Pancreas (tissue), 10 donors: ENCODE data around the gene ASB3. TPM values are rescaled to one million over a fixed set of nuclear protein-coding genes. Genes with fewer than 3 reads are reported as not detected.

Source experiments
- ATAC-seq, 4 donors: fragments of 200-7000 bp; cut with Tn5 transposase; one replicate each; pipeline versions ENCODE4 v1.8.0 to v1.9.1; 2020; ENCODE audit warnings: mild to moderate bottlenecking in 4 of 4, moderate library complexity in 4 of 4
- DNase-seq, 6 donors: peaks; one replicate each; pipeline ENCODE4 v3.0.0-alpha.2; 2020
- FAIRE-seq: peaks from 2 replicates; lab custom pipeline; 2012; peaks lifted over from hg19 to GRCh38; lab: Jason Lieb, UNC
- H3K27ac ChIP-seq, 4 donors: fragments of 200-600 bp; sonication (generic); 1 replicate in 3 of 4; 2 replicates in 1 of 4; pipeline versions ENCODE4 v1.5.0 to v1.8.0; 2020
- H3K27me3 ChIP-seq, 4 donors: fragments of 200-600 bp; one replicate each; pipeline ENCODE4 v1.8.0; 2021
- H3K36me3 ChIP-seq, 3 donors: fragments of 200-600 bp; sonication (generic) in 1 of 3; one replicate each; pipeline versions ENCODE4 v1.5.0 to v1.8.0; 2020 to 2021
- H3K4me1 ChIP-seq, 3 donors: fragments of 200-600 bp; one replicate each; pipeline ENCODE4 v1.8.0; 2021
- H3K4me3 ChIP-seq, 4 donors: fragments of 200-600 bp; sonication (generic) in 2 of 4; one replicate each; pipeline versions ENCODE4 v1.5.0 to v1.8.0; 2020 to 2021
- H3K9me3 ChIP-seq, 4 donors: fragments of 200-600 bp; one replicate each; pipeline ENCODE4 v1.8.0; 2021
- CTCF ChIP-seq, 4 donors: fragments of 200-600 bp; sonication (generic) in 3 of 4; IDR thresholded peaks; one replicate each; pipeline versions ENCODE4 v1.5.0 to v1.8.0; 2021; ENCODE audit warnings: antibody characterized with exemption in 4 of 4
- WGBS, 2 donors: extraction: QIAGEN DNeasy Blood & Tissue Kit; methylation state at CpG; one replicate each; pipeline ENCODE4 v1.1.7; 2013; 5-methylcytosine and 5-hydroxymethylcytosine counted together
- intact Hi-C, 3 donors: fragments of 100-400 bp; cut with DNase I; formaldehyde crosslinking; loops; one replicate each; pipeline versions ENCODE4 v1.11.1 to v1.14.2; 2022
- polyA plus RNA-seq, 2 donors: library from polyadenylated mRNA; stranded (reverse); fragments of 200-250 nt; gene quantifications; one replicate each; pipeline ENCODE4 v1.2.3, GENCODE V29; 2013
- total RNA-seq, 6 donors: library from RNA; stranded (reverse); fragmentation: NEBNext Ultra II Directional in 4 of 6; extraction: Animal tissue kit (Norgen Biotek cat#: 25700) in 4 of 6; gene quantifications; one replicate each; pipeline versions ENCODE4 v1.2.1 to v1.2.4, GENCODE V29; 2021 to 2023
- donor health status: healthy with polysubstance abuse.
- donor health status: DM: no; HTN: no; CAD: no; lungs with moderate emphysema.
- donor health status: DM: no; HTN: no; CAD: no.
- donor health status: control.
- donor health status: control.
- donor health status: Bipolar disorder and iron deficiency.
- donor health status: DM: yes; HTN: yes; CAD: no.
- donor health status: DM: no; HTN: no; CAD: no.
- donor health status: DM: no; HTN: no; CAD: no.
- donor health status: DM: yes; HTN: yes; CAD: no.

Gene ASB3
- total and polyA plus RNA-seq, 8 donors: 4.3 to 10.1 (median 7.2) TPM

- no peak for FAIRE-seq
- 69 to 74% methylated on average over 2 of the region's 2 CpGs for WGBS, 2 donors
- H3K27ac ChIP-seq: no peak overlapping the region
- TF ChIP-seq CTCF (IDR thresholded peaks at IDR 0.05): no peak
- no peak overlapping the region for H3K4me3 ChIP-seq
- no peaks in the 10 kb centered on the region for H3K36me3 ChIP-seq
- H3K27me3 ChIP-seq: no peaks in the 10 kb centered on the region
- DNase-seq: no peak
- intact Hi-C loops: no loop called here
- no peaks in the 10 kb centered on the region for H3K4me1 ChIP-seq
- H3K9me3 ChIP-seq: no peaks in the 10 kb centered on the region
- no peak for ATAC-seq
These were observed 165.8 kb downstream of the ASB3 start for GRCh38 chr2:53620981-53621380.

Other genes with a start within 250 kb of the ASB3 start
- 1 to 10 TPM in 2 of 6 donors, under 1 TPM in 4; 0.51 to 1.3 (median 0.88) TPM for gene CHAC2, start 19.1 kb downstream of the ASB3 start, total RNA-seq
- 1 to 10 TPM; 1.2 to 1.3 TPM for gene CHAC2, start 19.1 kb downstream of the ASB3 start, polyA plus RNA-seq
- gene ERLEC1, start 91 bp upstream of the ASB3 start, total RNA-seq: 10 to 100 TPM; 24.8 to 45.0 (median 33.3) TPM
- gene ERLEC1, start 91 bp upstream of the ASB3 start, polyA plus RNA-seq: 10 to 100 TPM; 16.8 to 45.9 TPM
- 1 to 10 TPM; 1.1 to 1.9 (median 1.6) TPM for gene GPR75, start 73.0 kb upstream of the ASB3 start, total RNA-seq
- 1 to 10 TPM; 1.3 to 1.5 TPM for gene GPR75, start 73.0 kb upstream of the ASB3 start, polyA plus RNA-seq
- gene PSME4, start 184.0 kb upstream of the ASB3 start, total RNA-seq: 10 to 100 TPM; 13.8 to 27.7 (median 17.8) TPM
- 10 to 100 TPM; 17.3 to 26.2 TPM for gene PSME4, start 184.0 kb upstream of the ASB3 start, polyA plus RNA-seq